GM12873 (cell line): ENCODE measurements around the gene ADA.

Experiments used
- TF ChIP-seq, protein P1 (sequence below): IDR thresholded peaks from 2 replicates; pipeline ENCODE4 v1.5.1; 2012; ENCODE audit warnings: low read depth, mild to moderate bottlenecking, moderate library complexity, low read length, control low read depth; ENCODE audit not compliant: insufficient read depth; ENCODE audit errors: missing control alignments

ADA gene

GRCh38 chr20:44618318-44618731, 33.2 kb downstream of the ADA start:
- TF ChIP-seq, protein P1, sequence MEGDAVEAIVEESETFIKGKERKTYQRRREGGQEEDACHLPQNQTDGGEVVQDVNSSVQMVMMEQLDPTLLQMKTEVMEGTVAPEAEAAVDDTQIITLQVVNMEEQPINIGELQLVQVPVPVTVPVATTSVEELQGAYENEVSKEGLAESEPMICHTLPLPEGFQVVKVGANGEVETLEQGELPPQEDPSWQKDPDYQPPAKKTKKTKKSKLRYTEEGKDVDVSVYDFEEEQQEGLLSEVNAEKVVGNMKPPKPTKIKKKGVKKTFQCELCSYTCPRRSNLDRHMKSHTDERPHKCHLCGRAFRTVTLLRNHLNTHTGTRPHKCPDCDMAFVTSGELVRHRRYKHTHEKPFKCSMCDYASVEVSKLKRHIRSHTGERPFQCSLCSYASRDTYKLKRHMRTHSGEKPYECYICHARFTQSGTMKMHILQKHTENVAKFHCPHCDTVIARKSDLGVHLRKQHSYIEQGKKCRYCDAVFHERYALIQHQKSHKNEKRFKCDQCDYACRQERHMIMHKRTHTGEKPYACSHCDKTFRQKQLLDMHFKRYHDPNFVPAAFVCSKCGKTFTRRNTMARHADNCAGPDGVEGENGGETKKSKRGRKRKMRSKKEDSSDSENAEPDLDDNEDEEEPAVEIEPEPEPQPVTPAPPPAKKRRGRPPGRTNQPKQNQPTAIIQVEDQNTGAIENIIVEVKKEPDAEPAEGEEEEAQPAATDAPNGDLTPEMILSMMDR = no peak

GRCh38 chr20:44616604-44616964, 34.9 kb downstream of the ADA start:
- TF ChIP-seq, protein P1 = no peak

DNA sequence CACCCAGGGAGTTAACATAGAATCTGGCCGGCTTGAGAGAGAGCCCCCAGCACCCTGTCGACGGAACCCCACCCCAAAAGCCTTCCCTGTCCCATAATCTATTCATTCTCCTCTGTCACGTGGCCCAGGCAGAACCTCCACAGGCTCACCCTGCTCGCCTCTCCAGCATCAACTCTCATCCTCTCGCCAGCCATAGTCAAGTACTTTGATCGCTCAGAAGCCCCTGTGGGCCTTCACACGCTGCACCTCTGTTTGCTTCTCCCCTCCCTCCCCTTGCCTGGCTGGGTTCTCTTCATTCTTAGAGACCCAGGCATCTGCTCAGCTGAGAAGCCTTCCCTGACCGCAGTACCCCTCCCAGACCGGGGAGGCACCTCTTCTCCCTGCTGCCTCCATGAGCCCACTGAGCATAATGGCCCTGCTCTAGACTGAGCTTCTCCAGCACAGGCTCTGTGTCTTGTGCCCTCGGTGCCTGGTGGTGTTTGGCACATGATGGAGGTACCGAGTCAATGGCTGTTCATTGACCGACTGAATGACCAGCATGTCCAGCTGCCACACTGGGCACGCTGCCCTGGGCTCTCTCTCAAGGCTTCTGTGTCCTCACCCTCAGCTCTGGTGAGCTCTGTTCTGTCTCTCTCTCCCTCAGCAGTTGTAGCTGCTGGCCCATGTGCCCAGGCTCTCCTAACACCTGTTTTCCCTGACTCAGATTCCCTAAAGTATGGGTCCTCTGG, 35.5 kb downstream of the ADA start:
- TF ChIP-seq, protein P1 = no peak

- TF ChIP-seq, protein P1 = no peak
These were observed 36.2 kb downstream of the ADA start for GRCh38 chr20:44615169-44615791.

DNA sequence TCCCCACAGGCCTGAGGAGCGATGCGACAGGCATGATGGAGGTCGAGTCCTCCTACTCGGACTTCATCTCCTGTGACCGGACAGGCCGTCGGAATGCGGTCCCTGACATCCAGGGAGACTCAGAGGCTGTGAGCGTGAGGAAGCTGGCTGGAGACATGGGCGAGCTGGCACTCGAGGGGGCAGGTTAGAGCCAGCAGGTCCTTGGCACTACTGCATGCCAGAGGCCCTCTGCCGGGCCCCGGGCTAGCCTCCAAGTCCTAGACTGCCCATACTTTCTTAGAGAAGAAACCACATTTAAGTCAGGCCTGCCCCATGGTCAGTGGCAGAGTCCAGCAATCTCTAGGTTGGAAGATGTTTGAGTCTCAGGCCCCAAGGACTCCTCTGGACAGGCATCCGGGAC, 37.0 kb downstream of the ADA start:
- TF ChIP-seq, protein P1 = no peak

GRCh38 chr20:44613575-44613974, 37.9 kb downstream of the ADA start:
- TF ChIP-seq, protein P1 = no peak

GRCh38 chr20:44610313-44610962, 41.1 kb downstream of the ADA start:
- TF ChIP-seq, protein P1 = no peak
